HUES48 (cell line): ENCODE data around the gene DAB1.
"Not testable (repeated sequence)": the region's sequence is repeated elsewhere in the genome, so short reads cannot be mapped to it uniquely, and the experiment has no call there.

Source experiments
- H3K27ac ChIP-seq: one replicate; pipeline ENCODE4 v1.7.0; 2013; ENCODE audit warnings: low read depth, low read length, inconsistent platforms
- H3K27me3 ChIP-seq: 2 replicates; pipeline ENCODE4 v1.6.1; 2013; ENCODE audit warnings: mild to moderate bottlenecking, low read length; ENCODE audit not compliant: control insufficient read depth, insufficient read depth
- H3K36me3 ChIP-seq: 2 replicates; pipeline ENCODE4 v1.6.1; 2013; ENCODE audit warnings: low read length; ENCODE audit not compliant: control insufficient read depth, insufficient read depth
- H3K4me1 ChIP-seq: 2 replicates; pipeline ENCODE4 v1.6.1; 2013; ENCODE audit warnings: mild to moderate bottlenecking, low read length; ENCODE audit not compliant: control insufficient read depth, insufficient read depth
- H3K4me3 ChIP-seq: 2 replicates; pipeline ENCODE4 v1.5.1; 2013; ENCODE audit warnings: mild to moderate bottlenecking, low read depth, low read length
- H3K9ac ChIP-seq: 2 replicates; pipeline ENCODE4 v1.6.1; 2013; ENCODE audit warnings: mild to moderate bottlenecking, low read depth, low read length, moderate library complexity
- H3K9me3 ChIP-seq: 2 replicates; pipeline ENCODE4 v1.6.1; 2013; ENCODE audit warnings: low read length; ENCODE audit not compliant: control insufficient read depth, insufficient read depth

The DAB1 gene

DNA sequence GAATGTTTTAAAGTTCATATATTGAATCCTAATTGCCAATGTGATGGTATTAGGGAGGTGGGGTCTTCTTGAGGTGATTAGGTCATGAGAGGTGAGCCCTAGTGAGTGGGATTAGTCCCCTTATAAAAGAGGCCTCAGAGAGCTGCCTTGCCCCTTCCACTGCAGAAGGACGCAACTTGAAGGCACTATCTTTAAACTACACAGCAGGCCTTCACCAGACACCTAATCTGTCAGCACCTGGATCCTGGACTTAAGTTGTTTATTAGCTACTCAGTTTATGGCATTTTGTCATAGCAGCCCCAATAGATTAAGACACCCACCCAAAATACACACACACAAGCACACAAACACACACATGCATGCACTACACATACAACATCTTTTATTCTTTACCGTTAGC lies 61.4 kb downstream of the DAB1 start:
- no peak overlapping the region for H3K9ac ChIP-seq
- H3K27ac ChIP-seq: no peak overlapping the region
- no peaks in the 10 kb centered on the region for H3K27me3 ChIP-seq
- peaks cover 10% of the 10 kb centered on the region for H3K4me1 ChIP-seq
- no peaks in the 10 kb centered on the region for H3K36me3 ChIP-seq
- peaks cover 5% of the 10 kb centered on the region; the same call in 1 of the 2 replicates for H3K9me3 ChIP-seq
- H3K4me3 ChIP-seq: no peak overlapping the region

DNA sequence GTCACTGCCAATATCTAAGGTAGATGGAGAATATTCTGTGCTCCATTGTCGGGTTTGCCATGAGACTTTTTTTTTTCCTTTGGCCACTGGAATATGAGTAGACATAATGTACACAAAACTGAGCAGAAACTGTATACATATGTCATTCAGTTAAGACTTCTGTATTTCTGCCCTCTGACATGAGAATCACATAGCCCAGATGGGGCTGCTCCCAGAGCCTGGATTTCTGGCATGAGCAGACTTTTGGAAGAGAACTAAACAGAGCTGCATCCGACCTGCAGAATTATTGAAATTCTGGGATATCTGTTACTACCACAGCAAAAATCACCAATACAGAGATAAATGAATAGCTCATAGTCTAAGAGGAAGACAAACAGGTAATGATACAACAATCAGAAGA lies 62.3 kb downstream of the DAB1 start:
- Histone ChIP-seq H3K9ac (no peak overlapping the region), H3K27me3 (no peaks in the 10 kb centered on the region), H3K4me3 (no peak overlapping the region), H3K27ac (no peak overlapping the region), H3K36me3 (no peaks in the 10 kb centered on the region), H3K4me1 (peaks cover 18% of the 10 kb centered on the region), H3K9me3 (0 out of 2 replicates have a peak, but pooled peaks cover 4% of the 10 kb centered on the region)

DNA sequence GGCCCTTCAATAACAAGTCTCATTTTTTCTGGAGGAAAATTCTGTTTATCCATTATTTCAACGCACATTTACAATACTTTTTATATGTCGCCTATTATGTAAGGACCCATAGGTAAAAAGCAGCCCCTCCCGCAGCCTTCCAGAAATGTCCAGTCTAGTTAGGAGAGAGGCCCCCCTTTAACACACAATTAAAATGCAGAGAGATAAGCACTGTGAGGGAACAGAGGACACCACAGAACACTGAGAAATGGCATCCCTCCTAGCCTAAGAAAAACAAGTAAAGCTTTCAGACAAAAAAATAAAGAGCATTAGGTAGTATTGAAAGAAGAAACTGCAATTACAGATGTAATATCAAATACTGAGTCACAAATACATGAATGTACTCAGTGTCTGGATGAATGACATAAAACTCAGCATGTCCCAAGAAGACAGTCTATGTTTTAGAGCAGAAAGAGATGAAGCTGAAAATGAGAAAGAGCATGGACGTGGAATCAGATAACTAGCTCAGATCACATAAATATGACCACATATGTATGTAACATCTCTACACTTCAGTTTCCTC lies 62.9 kb downstream of the DAB1 start:
- Histone ChIP-seq H3K4me3 (no peak overlapping the region), H3K9me3 (0 out of 2 replicates have a peak, but pooled peaks cover 4% of the 10 kb centered on the region), H3K4me1 (peaks cover 18% of the 10 kb centered on the region), H3K27me3 (no peaks in the 10 kb centered on the region), H3K36me3 (no peaks in the 10 kb centered on the region), H3K27ac (no peak overlapping the region), H3K9ac (no peak overlapping the region)

DNA sequence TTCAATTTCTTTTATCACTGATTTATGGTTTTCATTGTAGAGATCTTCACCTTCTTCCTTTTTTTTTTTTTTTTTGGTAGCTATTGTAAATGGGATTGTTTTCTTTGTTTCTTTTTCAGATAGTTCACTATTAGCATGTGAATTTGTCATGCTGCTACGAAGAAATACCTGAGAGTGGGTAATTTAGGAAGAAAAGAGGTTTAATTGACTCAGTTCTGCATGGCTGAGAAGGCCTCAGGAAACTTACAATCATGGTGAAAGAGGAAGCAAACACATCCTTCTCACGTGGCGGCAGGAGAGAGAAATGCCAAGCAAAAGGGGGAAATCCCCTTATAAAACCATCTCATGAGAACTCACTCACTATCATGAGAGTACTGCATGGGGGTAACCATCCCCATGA lies 66.4 kb downstream of the DAB1 start:
- Histone ChIP-seq H3K36me3 (no peaks in the 10 kb centered on the region), H3K27ac (peak overlapping the region; percentile 53), H3K27me3 (no peaks in the 10 kb centered on the region), H3K4me3 (no peak overlapping the region), H3K4me1 (peaks cover 18% of the 10 kb centered on the region), H3K9ac (no peak overlapping the region), H3K9me3 (0 out of 2 replicates have a peak, but pooled peaks cover 4% of the 10 kb centered on the region)

DNA sequence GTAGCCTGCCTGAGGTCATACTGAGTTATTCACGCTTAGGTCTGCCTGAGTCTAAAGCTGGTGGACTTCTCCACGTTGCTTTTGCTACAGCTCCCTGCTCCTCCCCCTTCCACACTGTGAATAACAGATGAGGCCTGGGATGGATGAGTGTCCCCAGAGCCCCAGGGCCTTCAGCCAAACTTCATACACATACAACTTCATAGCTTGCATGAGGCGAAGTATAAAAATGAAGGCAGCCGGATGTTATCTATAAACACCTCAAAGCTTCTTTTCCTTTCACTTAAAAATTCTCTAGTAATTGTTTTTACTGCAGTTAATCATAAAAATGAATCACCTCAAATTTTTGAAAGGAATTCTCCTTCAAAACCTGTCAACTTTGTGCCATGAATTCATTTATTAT lies 70.2 kb downstream of the DAB1 start:
- no peak overlapping the region for H3K27ac ChIP-seq
- 0 out of 2 replicates have a peak, but pooled peaks cover 3% of the 10 kb centered on the region for H3K9me3 ChIP-seq
- H3K9ac ChIP-seq: no peak overlapping the region
- no peaks in the 10 kb centered on the region for H3K36me3 ChIP-seq
- H3K4me3 ChIP-seq: no peak overlapping the region
- peaks cover 18% of the 10 kb centered on the region for H3K4me1 ChIP-seq
- no peaks in the 10 kb centered on the region for H3K27me3 ChIP-seq

DNA sequence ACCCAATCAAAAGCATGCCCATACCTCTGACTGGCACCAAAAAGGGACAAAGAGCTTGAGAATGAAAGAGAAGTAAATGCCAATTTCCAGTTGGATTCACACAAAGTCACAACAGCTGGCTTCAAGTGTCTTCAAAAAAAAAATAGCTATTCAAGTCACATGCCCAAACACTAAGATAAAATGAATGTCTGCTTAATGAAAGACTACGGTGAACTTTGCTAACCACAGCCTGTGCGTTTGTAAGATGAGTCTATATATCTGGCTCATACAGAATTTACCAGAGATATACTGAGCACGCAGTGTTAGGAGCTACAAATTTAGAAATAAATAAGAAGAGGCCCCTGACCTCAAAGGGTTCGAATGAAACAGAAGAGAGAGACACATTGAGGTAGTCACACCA lies 73.2 kb downstream of the DAB1 start:
- Histone ChIP-seq H3K9ac (no peak overlapping the region), H3K4me1 (peaks cover 8% of the 10 kb centered on the region; the same call in 1 of the 2 replicates), H3K4me3 (no peak overlapping the region), H3K36me3 (no peaks in the 10 kb centered on the region), H3K27me3 (no peaks in the 10 kb centered on the region), H3K9me3 (no peaks in the 10 kb centered on the region), H3K27ac (no peak overlapping the region)

DNA sequence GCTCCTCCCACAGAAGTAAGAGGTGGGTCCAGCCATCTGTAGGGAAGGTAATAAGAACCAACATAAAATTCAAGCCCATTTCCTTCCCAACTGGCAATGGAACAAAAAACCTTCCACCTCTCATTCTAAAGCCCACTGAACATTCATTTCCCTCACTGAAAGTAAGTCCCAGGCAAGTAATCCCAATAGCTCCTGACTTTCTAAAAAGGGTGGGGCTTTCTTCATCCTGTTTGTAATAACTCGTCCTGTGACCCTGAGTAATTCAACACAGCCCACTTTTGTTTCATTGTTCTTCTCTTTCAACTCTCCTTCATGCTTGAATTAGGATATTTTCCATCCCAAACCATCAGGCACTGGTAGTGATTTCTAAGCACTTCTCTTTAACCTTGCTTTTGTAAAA lies 74.9 kb downstream of the DAB1 start:
- no peak overlapping the region for H3K4me3 ChIP-seq

DNA sequence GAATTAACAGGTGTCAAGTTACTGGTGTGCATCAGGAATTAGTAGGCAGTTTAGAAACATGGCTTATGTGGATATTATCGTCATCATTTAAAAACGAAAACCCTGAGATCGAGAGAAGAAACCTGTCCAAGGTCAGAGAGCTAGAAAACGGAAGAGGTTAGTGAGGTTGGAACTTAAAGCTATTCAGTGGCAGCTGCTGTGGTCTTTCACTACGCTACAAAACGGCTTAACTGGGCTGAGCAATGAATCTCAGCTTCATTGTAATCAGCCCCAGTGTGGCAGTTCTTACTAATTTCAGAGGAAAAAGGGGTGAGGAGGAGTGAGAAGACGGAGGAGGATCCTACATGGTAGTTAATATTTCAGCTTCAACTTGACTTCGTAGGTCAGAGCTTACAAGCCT lies 77.9 kb downstream of the DAB1 start:
- H3K36me3 ChIP-seq: no peaks in the 10 kb centered on the region
- no peaks in the 10 kb centered on the region for H3K9me3 ChIP-seq
- H3K27me3 ChIP-seq: no peaks in the 10 kb centered on the region
- no peak overlapping the region for H3K9ac ChIP-seq
- no peak overlapping the region for H3K4me3 ChIP-seq
- H3K27ac ChIP-seq: no peak overlapping the region
- H3K4me1 ChIP-seq: peaks cover 8% of the 10 kb centered on the region; the same call in 1 of the 2 replicates

More for the DNA sequence above, 74.9 kb downstream of the DAB1 start:
- H3K9ac ChIP-seq: no peak overlapping the region
- H3K9me3 ChIP-seq: no peaks in the 10 kb centered on the region
- no peak overlapping the region for H3K27ac ChIP-seq
- H3K27me3 ChIP-seq: no peaks in the 10 kb centered on the region
- H3K36me3 ChIP-seq: no peaks in the 10 kb centered on the region
- peaks cover 8% of the 10 kb centered on the region; the same call in 1 of the 2 replicates for H3K4me1 ChIP-seq

DNA sequence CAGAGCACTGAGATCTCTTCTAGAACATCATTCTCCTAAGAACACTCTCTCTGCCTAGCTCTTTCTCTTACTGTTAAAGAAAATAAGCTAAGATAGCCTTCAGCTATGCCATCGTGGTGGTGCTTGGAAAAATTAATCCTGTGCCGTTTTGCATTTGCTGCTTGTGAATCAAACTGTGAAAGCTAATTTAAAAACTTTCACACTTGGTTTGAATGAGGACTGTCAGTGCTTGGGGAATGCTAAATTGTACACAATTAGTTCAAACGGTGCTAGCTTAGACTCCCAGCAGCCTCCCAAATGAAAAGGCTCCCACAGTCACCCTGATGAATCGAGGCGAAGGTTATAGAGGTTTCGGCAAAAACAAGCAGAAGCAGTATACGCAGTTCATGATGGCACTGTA lies 79.6 kb downstream of the DAB1 start:
- Histone ChIP-seq H3K27me3 (no peaks in the 10 kb centered on the region), H3K27ac (no peak overlapping the region), H3K9me3 (no peaks in the 10 kb centered on the region), H3K9ac (no peak overlapping the region), H3K36me3 (no peaks in the 10 kb centered on the region), H3K4me3 (no peak overlapping the region), H3K4me1 (peaks cover 8% of the 10 kb centered on the region; the same call in 1 of the 2 replicates)

DNA sequence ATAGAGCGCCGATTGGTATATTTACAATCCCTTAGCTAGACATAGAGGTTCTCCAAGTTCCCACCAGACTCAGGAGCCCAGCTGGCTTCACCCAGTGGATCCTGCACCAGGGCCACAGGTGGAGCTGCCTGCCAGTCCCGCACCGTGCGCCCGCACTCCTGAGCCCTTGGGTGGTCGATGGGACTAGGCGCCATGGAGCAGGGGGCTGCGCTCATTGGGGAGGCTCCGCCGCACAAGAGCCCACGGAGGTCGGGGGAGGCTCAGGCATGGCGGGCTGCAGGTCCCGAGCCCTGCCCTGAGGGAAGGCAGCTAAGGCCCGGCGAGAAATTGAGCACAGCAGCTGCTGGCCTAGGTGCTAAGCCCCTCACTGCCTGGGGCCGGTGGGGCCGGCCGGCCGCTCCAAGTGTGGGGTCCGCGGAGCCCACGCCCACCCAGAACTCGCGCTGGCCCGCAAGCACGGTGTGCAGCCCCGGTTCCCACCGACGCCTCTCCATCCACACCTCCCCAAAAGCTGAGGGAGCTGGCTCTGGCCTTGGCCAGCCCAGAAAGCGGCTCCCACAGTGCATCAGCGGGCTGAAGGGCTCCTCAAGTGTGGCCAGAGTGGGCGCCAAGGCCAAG lies 80.5 kb downstream of the DAB1 start:
- not testable (repeated sequence) for H3K9ac ChIP-seq, H3K4me3 ChIP-seq, H3K27me3 ChIP-seq, H3K36me3 ChIP-seq, H3K27ac ChIP-seq, H3K9me3 ChIP-seq, H3K4me1 ChIP-seq

DNA sequence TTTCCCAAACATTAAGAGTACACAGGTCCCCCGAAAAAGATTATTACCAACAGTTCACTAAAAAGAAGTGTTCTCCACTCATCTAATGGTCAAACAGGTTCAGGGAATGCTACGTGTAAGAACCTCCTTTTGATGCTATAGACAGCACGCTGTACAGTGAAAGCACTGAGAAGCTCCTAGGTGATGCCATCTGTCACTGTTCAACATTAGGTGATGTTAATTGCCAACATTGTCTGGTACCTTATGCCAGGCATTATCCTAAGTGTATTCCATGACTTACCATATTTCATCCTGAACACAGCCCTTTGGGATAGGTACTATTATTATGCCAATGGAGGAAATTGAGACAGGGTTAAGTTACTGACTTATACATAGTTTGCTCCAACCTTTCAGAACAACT lies 82.1 kb downstream of the DAB1 start:
- H3K4me1 ChIP-seq: peaks cover 5% of the 10 kb centered on the region; the same call in 1 of the 2 replicates
- no peaks in the 10 kb centered on the region for H3K27me3 ChIP-seq
- no peak overlapping the region for H3K4me3 ChIP-seq

More for the DNA sequence above, 82.1 kb downstream of the DAB1 start:
- no peaks in the 10 kb centered on the region for H3K9me3 ChIP-seq
- no peak overlapping the region for H3K27ac ChIP-seq
- H3K9ac ChIP-seq: no peak overlapping the region
- H3K36me3 ChIP-seq: no peaks in the 10 kb centered on the region
